ENCODE data around the gene MICB.

MICB gene

DNA sequence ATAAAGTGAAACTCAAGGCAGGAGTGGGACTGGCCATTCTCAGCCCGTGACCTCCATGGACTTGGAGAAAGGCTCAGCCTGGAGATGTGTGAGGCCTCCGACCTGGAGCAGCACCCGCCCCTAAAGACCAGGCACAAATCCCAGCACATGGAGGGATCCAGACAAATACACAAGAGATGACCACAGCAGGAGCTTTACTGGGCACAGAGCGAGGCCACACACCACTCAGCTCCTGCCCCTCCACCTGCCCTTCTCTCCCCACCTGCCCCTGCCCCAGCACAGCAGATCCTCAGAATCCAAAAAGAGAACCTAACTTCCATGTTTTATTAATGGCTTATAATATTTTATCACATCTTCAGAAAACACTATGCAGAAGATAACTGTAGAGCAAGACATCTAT lies 20.4 kb upstream of the MICB start:
- H3K9me3 ChIP-seq (ENCODE audit: insufficient read depth, low read depth, low read length), result no peaks in the 10 kb centered on the region
- no peaks in the 10 kb centered on the region for H3F3A ChIP-seq (ENCODE audit: low read depth)
- H3K4me3 ChIP-seq (ENCODE audit: low read length, poor library complexity, severe bottlenecking), result no peak overlapping the region
- no peak overlapping the region for H2AFZ ChIP-seq (ENCODE audit: low read length)
- no peak overlapping the region for H3K9ac ChIP-seq (ENCODE audit: low read depth, low read length, poor library complexity, severe bottlenecking)
- H3K9me2 ChIP-seq (replicated peaks; ENCODE audit: low read depth, low read length), result no peaks in the 10 kb centered on the region
- no peaks in the 10 kb centered on the region for H3K27me3 ChIP-seq (ENCODE audit: insufficient read depth, low read length, poor library complexity, severe bottlenecking)
- no peaks in the 10 kb centered on the region for H3K36me3 ChIP-seq (ENCODE audit: insufficient read depth, low read length)
- no peaks in the 10 kb centered on the region for H4K20me1 ChIP-seq (ENCODE audit: insufficient read depth, low read length, poor library complexity, severe bottlenecking)
- H3K79me2 ChIP-seq (ENCODE audit: insufficient read depth, low read length), result no peaks in the 10 kb centered on the region
- no peak overlapping the region for H3K4me2 ChIP-seq (ENCODE audit: low read depth, low read length, poor library complexity, severe bottlenecking)
- H3K4me1 ChIP-seq (ENCODE audit: insufficient read depth, low read length, poor library complexity, severe bottlenecking), result no peaks in the 10 kb centered on the region
- no peak for TF ChIP-seq EZH2phosphoT487 (IDR thresholded peaks at IDR 0.05; ENCODE audit: borderline replicate concordance)
- TF ChIP-seq, protein P1, sequence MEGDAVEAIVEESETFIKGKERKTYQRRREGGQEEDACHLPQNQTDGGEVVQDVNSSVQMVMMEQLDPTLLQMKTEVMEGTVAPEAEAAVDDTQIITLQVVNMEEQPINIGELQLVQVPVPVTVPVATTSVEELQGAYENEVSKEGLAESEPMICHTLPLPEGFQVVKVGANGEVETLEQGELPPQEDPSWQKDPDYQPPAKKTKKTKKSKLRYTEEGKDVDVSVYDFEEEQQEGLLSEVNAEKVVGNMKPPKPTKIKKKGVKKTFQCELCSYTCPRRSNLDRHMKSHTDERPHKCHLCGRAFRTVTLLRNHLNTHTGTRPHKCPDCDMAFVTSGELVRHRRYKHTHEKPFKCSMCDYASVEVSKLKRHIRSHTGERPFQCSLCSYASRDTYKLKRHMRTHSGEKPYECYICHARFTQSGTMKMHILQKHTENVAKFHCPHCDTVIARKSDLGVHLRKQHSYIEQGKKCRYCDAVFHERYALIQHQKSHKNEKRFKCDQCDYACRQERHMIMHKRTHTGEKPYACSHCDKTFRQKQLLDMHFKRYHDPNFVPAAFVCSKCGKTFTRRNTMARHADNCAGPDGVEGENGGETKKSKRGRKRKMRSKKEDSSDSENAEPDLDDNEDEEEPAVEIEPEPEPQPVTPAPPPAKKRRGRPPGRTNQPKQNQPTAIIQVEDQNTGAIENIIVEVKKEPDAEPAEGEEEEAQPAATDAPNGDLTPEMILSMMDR (conservative IDR thresholded peaks at IDR 0.05; ENCODE audit: low read length), result no peak

DNA sequence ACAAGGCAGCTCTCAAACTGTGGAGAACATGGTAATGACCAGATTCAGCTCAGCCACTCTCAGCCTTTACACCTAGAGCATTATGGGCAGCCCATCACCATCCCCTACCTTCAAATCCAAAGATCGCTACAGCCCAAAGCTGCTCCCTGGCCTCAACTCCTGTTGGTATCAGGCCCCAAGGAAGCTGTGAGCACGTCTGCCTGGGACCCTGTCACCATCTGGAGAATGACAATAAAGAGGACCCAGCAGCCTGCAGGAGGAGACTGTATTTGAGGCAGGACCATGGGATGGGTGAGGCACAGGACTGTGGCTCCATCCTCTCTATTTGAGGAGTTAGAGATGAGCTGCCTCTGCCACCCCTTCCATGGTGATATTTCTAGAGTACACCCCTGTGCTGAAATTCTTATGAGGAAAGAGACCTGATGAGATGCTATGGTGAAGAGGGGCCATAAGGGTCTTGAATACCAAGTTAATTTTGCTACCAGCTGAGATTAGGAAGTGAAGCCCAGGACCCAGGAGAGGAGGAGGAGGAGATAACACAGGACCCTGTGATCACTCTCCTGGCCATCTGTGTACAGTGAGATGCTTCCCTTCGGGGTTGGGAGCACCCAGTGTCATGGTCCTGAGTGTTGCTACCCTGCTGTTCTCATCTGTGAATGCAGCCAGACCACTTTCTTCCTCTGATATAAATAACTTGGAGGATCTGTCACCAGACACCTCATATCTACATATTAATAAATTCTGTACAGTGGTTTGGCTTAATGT lies 19.6 kb upstream of the MICB start:
- Histone ChIP-seq H2AFZ (ENCODE audit: low read length) (no peak overlapping the region), H3F3A (ENCODE audit: low read depth) (no peaks in the 10 kb centered on the region), H3K4me2 (ENCODE audit: low read depth, low read length, poor library complexity, severe bottlenecking) (no peak overlapping the region), H3K9ac (ENCODE audit: low read depth, low read length, poor library complexity, severe bottlenecking) (no peak overlapping the region), H3K9me3 (ENCODE audit: insufficient read depth, low read depth, low read length) (no peaks in the 10 kb centered on the region), H4K20me1 (ENCODE audit: insufficient read depth, low read length, poor library complexity, severe bottlenecking) (no peaks in the 10 kb centered on the region), H3K27me3 (ENCODE audit: insufficient read depth, low read length, poor library complexity, severe bottlenecking) (no peaks in the 10 kb centered on the region), H3K4me3 (ENCODE audit: low read length, poor library complexity, severe bottlenecking) (no peak overlapping the region), H3K9me2 (replicated peaks; ENCODE audit: low read depth, low read length) (no peaks in the 10 kb centered on the region), H3K4me1 (ENCODE audit: insufficient read depth, low read length, poor library complexity, severe bottlenecking) (no peaks in the 10 kb centered on the region), H3K79me2 (ENCODE audit: insufficient read depth, low read length) (no peaks in the 10 kb centered on the region), H3K36me3 (ENCODE audit: insufficient read depth, low read length) (no peaks in the 10 kb centered on the region)
- no peak for TF ChIP-seq EZH2phosphoT487 (IDR thresholded peaks at IDR 0.05; ENCODE audit: borderline replicate concordance)
- TF ChIP-seq, protein P1 (conservative IDR thresholded peaks at IDR 0.05; ENCODE audit: low read length), result no peak

DNA sequence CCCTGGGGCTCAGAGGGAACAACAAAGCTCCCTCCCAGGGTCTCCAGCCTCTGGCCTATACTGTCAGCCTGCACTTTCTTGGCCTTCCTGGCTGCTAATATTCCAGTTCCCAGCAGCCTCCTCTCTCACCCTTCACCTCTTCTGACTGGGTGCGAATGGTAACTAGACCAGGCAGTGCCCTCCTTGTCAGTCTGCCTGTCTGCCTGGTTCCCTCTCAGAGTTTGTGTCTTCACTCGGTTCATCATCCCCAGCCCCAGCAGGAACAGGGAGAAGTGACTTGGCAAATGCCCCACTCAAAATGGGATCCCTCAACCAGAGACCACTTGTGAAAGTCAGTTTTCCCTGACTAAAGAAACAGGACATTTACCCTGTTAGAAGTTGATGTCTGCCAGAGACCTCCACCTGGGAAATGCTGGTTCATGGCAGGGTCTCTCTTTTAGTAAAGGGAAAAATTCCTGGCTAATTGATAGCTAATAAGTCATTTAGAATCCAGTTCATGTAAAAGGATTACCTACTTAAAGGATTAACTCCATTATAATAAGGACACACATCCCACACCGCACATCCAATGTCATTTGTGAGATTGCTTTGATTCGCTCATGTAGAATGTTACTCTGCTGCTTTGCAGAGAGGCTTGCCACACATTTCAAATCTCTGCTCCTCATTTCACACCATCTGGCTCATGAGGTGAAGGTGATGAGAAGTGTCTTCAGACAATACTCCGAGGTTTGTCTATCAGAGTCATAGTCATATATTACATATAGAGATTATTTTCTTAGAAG lies 18.6 kb upstream of the MICB start:
- Histone ChIP-seq H2AFZ (ENCODE audit: low read length) (no peak overlapping the region), H3K4me3 (ENCODE audit: low read length, poor library complexity, severe bottlenecking) (no peak overlapping the region), H3K79me2 (ENCODE audit: insufficient read depth, low read length) (no peaks in the 10 kb centered on the region), H3K9ac (ENCODE audit: low read depth, low read length, poor library complexity, severe bottlenecking) (no peak overlapping the region), H4K20me1 (ENCODE audit: insufficient read depth, low read length, poor library complexity, severe bottlenecking) (no peaks in the 10 kb centered on the region), H3K9me2 (replicated peaks; ENCODE audit: low read depth, low read length) (no peaks in the 10 kb centered on the region), H3K36me3 (ENCODE audit: insufficient read depth, low read length) (no peaks in the 10 kb centered on the region), H3K27me3 (ENCODE audit: insufficient read depth, low read length, poor library complexity, severe bottlenecking) (no peaks in the 10 kb centered on the region), H3K4me2 (ENCODE audit: low read depth, low read length, poor library complexity, severe bottlenecking) (no peak overlapping the region), H3K4me1 (ENCODE audit: insufficient read depth, low read length, poor library complexity, severe bottlenecking) (no peaks in the 10 kb centered on the region), H3F3A (ENCODE audit: low read depth) (no peaks in the 10 kb centered on the region), H3K9me3 (ENCODE audit: insufficient read depth, low read depth, low read length) (no peaks in the 10 kb centered on the region)
- no peak for TF ChIP-seq EZH2phosphoT487 (IDR thresholded peaks at IDR 0.05; ENCODE audit: borderline replicate concordance)
- TF ChIP-seq, protein P1 (conservative IDR thresholded peaks at IDR 0.05; ENCODE audit: low read length), result no peak
